ENCODE measurements around the gene PC. TPM values are rescaled to one million over a fixed set of nuclear protein-coding genes. Genes with fewer than 3 reads are reported as not detected.

The PC gene
- total RNA-seq, 1 experiment from 2014 or later, result 39.1 TPM

- intact Hi-C loops (cut with micrococcal nuclease; ENCODE audit: unreplicated experiment), result no loop called here
- no peak overlapping the region for H3K4me3 ChIP-seq (ENCODE audit: low read depth, low read length, poor library complexity, severe bottlenecking)
- no peaks in the 10 kb centered on the region for H3K36me3 ChIP-seq (ENCODE audit: insufficient read depth, low read length, poor library complexity, severe bottlenecking)
- no peak for DNase-seq (ENCODE audit: low spot score)
- H3K4me1 ChIP-seq (ENCODE audit: insufficient read depth, low read length, poor library complexity, severe bottlenecking), result no peaks in the 10 kb centered on the region
- TF ChIP-seq CTCF (conservative IDR thresholded peaks at IDR 0.05; ENCODE audit: low read depth, low read length) (no peak), EZH2 (IDR thresholded peaks at IDR 0.05; ENCODE audit: borderline replicate concordance, low read depth, low read length, poor library complexity, severe bottlenecking) (no peak)
- H3K27me3 ChIP-seq (replicated peaks; ENCODE audit: insufficient read depth, low read depth, low read length, poor library complexity), result no peaks in the 10 kb centered on the region
- ChIA-PET POLR2A (ENCODE audit: low non-redundant PET) (no interaction called here), CTCF (no interaction called here)
- no peak overlapping the region for H3K27ac ChIP-seq (ENCODE audit: low read depth, low read length, poor library complexity, severe bottlenecking)
- H3K9me3 ChIP-seq (ENCODE audit: low read depth, low read length, poor library complexity, severe bottlenecking), result no peaks in the 10 kb centered on the region
- no TSS peak for BruUV-seq (replicated peaks)
These were observed 48.2 kb downstream of the PC start for GRCh38 chr11:66910016-66910415.

- no TSS peak for BruUV-seq (replicated peaks)
- Histone ChIP-seq H3K4me1 (ENCODE audit: insufficient read depth, low read length, poor library complexity, severe bottlenecking) (no peaks in the 10 kb centered on the region), H3K4me3 (ENCODE audit: low read depth, low read length, poor library complexity, severe bottlenecking) (no peak overlapping the region), H3K9me3 (ENCODE audit: low read depth, low read length, poor library complexity, severe bottlenecking) (no peaks in the 10 kb centered on the region), H3K27me3 (replicated peaks; ENCODE audit: insufficient read depth, low read depth, low read length, poor library complexity) (no peaks in the 10 kb centered on the region), H3K27ac (ENCODE audit: low read depth, low read length, poor library complexity, severe bottlenecking) (no peak overlapping the region), H3K36me3 (ENCODE audit: insufficient read depth, low read length, poor library complexity, severe bottlenecking) (no peaks in the 10 kb centered on the region)
- TF ChIP-seq EZH2 (IDR thresholded peaks at IDR 0.05; ENCODE audit: borderline replicate concordance, low read depth, low read length, poor library complexity, severe bottlenecking), result no peak
- no peak for TF ChIP-seq CTCF (conservative IDR thresholded peaks at IDR 0.05; ENCODE audit: low read depth, low read length)
- ChIA-PET POLR2A (ENCODE audit: low non-redundant PET) (no interaction called here), CTCF (interaction anchor here (0.6 kb wide), 1 partner anchor 15 kb away, joined by 6 read pairs; no protein-coding TSS in a partner anchor)
- DNase-seq (ENCODE audit: low spot score), result no peak
- intact Hi-C loops (cut with micrococcal nuclease; ENCODE audit: unreplicated experiment), result no loop called here
These were observed 49.0 kb downstream of the PC start for GRCh38 chr11:66909181-66909580.

GRCh38 chr11:66907751-66908630, 50.2 kb downstream of the PC start:
- no peak overlapping the region for H3K4me3 ChIP-seq (ENCODE audit: low read depth, low read length, poor library complexity, severe bottlenecking)
- no TSS peak for BruUV-seq (replicated peaks)
- no peak for DNase-seq (ENCODE audit: low spot score)
- TF ChIP-seq CTCF (conservative IDR thresholded peaks at IDR 0.05; ENCODE audit: low read depth, low read length) (no peak), EZH2 (IDR thresholded peaks at IDR 0.05; ENCODE audit: borderline replicate concordance, low read depth, low read length, poor library complexity, severe bottlenecking) (no peak)
- no peaks in the 10 kb centered on the region for H3K27me3 ChIP-seq (replicated peaks; ENCODE audit: insufficient read depth, low read depth, low read length, poor library complexity)
- H3K9me3 ChIP-seq (ENCODE audit: low read depth, low read length, poor library complexity, severe bottlenecking), result no peaks in the 10 kb centered on the region
- intact Hi-C loops (cut with micrococcal nuclease; ENCODE audit: unreplicated experiment), result no loop called here
- H3K4me1 ChIP-seq (ENCODE audit: insufficient read depth, low read length, poor library complexity, severe bottlenecking), result no peaks in the 10 kb centered on the region
- POLR2A ChIA-PET (ENCODE audit: low non-redundant PET), result no interaction called here
- CTCF ChIA-PET, result no interaction called here
- no peaks in the 10 kb centered on the region for H3K36me3 ChIP-seq (ENCODE audit: insufficient read depth, low read length, poor library complexity, severe bottlenecking)
- H3K27ac ChIP-seq (ENCODE audit: low read depth, low read length, poor library complexity, severe bottlenecking), result no peak overlapping the region

Measured in A673 (cell line).